ENCODE measurements around the gene TMEM184A.

- TF ChIP-seq ZBTB7A (IDR thresholded peaks at IDR 0.05; ENCODE audit: low read depth), result no peak
- no peak for TF ChIP-seq EP300 (IDR thresholded peaks at IDR 0.05; ENCODE audit: borderline replicate concordance)
- no peak for TF ChIP-seq REST (IDR thresholded peaks at IDR 0.05; ENCODE audit: low read depth)
- TF ChIP-seq TEAD4 (IDR thresholded peaks at IDR 0.05), result no peak
- no peak for TF ChIP-seq USF1 (IDR thresholded peaks at IDR 0.05)
- no peak for TF ChIP-seq NFIC (IDR thresholded peaks at IDR 0.05)
- TF ChIP-seq CREB1 (IDR thresholded peaks at IDR 0.05; ENCODE audit: low read depth), result no peak
- no peak for TF ChIP-seq RAD21 (IDR thresholded peaks at IDR 0.05; ENCODE audit: low read depth)
- no peak for TF ChIP-seq MAX (IDR thresholded peaks at IDR 0.05)
- TF ChIP-seq EGR1 (IDR thresholded peaks at IDR 0.05), result no peak
- no peak for TF ChIP-seq FOXM1 (IDR thresholded peaks at IDR 0.05; ENCODE audit: borderline replicate concordance, low read depth)
Observed at GRCh38 chr7:1557771-1558170, 1.8 kb upstream of the TMEM184A start.

Data from Ishikawa (cell line).